ENCODE measurements around the gene PAQR6. TPM values are rescaled to one million over a fixed set of nuclear protein-coding genes. Genes with fewer than 3 reads are reported as not detected.

The PAQR6 gene
- total RNA-seq, 1 experiment from 2014 or later: 7.0 TPM

GRCh38 chr1:156263288-156263655 lies 15.4 kb upstream of the PAQR6 start:
- DNase-seq (ENCODE audit: low spot score): no peak

DNA sequence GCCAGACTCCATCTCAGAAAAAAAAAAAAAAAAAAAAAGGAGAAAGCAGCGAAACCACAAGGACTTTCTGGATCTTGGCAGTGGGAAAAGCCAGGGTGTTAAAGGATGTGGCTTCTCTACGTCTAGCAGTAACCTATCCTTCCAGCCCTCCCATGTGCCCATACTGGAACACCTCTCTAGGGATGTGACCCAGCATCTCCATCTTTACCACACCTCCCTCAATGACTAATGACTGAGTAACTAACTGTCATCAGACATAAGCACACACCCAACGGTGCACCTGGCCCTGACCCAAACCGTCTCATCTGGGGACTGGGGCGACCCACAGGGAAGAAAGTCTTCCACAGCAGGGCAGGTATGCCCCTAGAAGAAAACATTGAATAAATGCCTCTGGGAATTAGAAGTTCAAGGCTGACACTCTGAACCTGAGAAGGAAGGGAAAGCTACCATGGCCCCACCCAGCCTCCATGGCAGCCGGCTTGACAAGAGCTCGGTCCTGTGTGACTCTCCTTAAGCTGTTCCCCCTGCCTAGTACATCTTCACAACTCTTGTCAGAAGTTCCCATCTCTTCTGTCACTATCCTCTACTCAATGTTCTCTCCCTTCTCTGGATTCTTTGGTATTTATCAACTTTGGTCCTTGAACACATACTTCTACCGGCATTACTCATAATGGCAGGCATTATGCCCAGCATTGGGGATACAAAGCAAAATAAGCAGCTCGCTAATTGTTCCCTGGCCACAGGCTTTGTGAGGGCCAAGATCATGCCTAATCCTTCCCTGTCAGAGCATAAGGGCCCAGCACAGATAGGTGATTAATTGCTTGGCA lies 14.8 kb upstream of the PAQR6 start:
- DNase-seq (ENCODE audit: low spot score): no peak

DNA sequence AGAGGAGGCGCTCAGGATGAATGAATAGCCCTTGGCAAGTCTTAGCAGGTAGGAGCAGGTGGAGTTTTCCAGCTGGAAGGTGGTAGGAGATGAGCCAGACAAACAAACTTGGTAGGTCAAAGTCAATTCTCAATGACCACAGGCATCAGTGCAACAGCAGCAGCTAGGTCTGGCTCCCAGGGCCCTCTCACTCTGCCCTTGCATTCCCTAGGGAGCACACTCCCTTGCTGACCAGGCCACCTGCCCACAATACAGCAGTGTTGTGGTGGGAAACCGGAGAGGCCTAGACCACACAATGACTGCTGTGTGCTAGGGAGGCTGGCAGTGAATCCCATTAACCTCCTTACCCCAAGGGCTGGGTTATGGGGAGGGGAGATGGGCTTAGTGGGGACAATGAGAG lies 13.0 kb upstream of the PAQR6 start:
- no peak for DNase-seq (ENCODE audit: low spot score)

- DNase-seq (ENCODE audit: low spot score): peak; percentile 22
These were observed 11.9 kb upstream of the PAQR6 start for GRCh38 chr1:156259805-156260204.

DNA sequence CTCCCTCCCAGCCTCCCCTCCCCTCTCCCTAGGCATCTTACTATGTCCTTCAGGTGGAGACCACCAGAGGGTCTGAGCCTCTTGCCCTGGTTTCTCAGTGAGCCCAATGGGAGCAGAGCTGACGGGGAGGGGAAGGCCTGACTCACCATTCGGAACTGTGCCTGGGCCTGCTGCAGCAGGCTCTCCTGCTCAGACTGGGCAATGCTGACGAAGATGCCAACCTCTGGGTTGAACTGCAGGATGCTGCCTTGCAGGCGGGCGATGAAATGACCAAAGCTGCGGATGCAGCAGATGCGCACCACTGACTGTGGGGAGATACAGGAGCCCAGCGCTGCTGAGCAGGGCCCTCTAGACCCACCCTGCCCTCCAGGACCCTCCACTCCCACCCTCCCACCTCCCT lies 11.0 kb upstream of the PAQR6 start:
- no peak for DNase-seq (ENCODE audit: low spot score)

GRCh38 chr1:156257711-156258110 lies 9.9 kb upstream of the PAQR6 start:
- DNase-seq (ENCODE audit: low spot score): no peak

- no peak for DNase-seq (ENCODE audit: low spot score)
These were observed 5.8 kb upstream of the PAQR6 start for GRCh38 chr1:156253634-156254033.

- peak; percentile 36 for DNase-seq (ENCODE audit: low spot score)
These were observed 3.7 kb upstream of the PAQR6 start for GRCh38 chr1:156251527-156251926.

GRCh38 chr1:156249593-156249992 lies 1.7 kb upstream of the PAQR6 start:
- no peak for DNase-seq (ENCODE audit: low spot score)

DNA sequence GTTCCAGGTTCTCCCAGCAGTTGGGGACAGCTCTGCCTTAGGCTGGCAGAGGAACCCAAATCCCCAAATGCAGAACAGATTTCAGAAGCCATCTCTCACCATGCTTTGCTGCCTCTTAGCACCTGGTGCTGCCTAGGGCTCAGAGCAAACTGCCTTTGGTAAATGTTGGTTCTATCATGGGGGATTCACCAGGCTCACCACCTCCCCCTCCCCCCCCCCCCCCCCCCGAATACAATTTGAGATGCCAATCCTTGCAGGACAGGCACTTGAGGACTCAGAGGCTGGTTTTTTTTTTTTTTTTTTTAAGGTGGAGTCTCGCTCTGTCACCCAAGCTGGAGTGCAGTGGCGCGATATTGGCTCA lies 447 bp upstream of the PAQR6 start:
- no peak for DNase-seq (ENCODE audit: low spot score)

DNA sequence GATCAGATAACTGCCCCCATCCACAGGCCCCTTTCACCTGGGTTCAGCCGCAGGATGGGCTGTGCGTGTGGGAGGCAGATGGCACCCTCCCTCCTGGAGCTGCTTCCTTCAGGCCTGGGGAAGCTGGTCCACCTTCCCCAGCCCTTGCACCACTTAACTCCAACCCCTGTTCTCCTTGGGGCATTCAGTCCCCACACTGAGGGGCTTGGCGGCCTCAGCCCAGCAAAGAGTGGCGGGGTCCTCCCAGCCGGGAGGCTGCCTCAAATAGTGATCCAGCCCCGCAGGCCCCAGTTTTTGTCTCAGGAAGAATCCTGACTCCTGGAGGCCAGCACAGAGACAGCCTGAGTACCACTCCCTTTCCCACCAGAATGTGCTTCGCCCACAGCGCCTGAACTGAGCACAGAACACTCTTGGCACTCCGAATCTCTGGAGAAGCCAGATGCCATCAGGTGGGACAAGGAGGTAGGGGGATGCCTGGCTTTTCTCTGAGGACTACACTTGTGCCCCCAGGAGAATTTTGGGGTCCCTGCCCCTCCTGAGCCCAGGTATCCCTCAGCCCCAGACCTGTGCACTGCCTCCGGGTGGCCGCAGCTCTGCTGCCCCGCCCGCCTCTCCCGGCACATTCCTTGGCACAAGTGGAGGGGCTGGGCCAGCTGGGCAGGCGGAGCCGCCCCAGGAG lies 936 bp downstream of the PAQR6 start:
- DNase-seq (ENCODE audit: low spot score): peak; percentile 59

DNA sequence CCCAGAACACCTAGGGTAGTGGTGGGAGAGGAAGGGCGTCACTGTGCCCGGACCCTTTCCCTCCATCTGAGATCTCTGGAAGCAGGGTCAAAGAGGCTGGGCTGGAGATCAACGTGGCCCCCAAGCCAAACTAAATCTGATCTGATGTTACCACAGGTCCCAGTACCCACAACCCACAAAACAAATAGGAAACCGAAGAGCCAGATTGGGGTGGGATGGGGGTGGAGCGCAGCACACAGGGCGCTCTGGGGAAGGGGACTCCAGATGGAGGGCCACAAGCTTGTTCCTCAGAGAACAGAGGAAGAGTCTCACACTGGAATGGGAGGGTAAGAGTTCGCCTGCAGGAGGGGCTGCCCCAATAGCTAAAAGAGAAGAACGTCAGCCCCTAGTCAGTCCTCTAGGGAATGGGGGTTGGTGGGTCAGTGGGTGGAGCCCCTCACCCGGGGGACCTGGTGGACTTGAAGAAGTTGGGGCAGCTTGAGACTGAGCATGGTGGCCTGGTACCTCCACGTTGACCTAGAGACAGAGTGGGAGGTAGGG lies 1.5 kb downstream of the PAQR6 start:
- no peak for DNase-seq (ENCODE audit: low spot score)

DNA sequence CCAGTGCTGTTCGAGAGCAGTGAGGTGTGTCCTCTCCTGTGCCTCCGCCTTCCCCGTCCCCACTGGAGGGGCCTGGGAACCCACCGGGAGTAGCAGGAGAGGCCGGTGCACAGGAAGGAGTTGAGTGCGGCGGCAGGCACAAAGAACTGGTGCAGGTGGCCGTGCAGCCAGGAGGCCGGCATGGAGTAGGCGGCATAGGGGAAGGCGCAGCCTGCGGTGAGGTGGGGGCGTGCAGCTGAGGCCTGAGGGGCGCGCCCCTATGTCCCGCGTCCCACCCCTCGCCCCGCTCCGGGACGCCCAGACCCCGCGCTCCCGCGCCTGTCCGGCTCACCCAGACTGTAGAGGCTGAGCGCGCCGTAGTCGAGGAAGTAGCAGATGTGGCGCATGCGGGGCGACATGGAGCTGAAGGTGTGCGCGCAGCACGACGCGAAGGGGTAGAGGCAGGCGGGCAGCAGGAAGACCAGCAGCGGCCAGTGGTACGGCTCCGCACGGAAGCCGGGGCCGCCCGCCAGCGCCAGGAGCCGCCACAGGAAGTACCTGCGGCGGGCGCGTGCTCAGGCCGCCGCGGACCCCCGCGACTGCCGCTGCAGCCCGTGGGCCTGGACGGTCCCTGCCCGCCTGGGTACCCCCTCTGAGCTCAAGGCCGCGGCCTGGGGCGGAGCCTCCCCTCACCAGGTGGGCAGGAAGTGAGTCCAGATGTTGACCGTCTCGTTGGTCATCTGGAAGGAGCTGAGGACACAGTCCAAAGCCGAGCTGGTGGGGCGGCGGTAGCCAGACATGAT lies 2.2 kb downstream of the PAQR6 start:
- peak; percentile 38 for DNase-seq (ENCODE audit: low spot score)

- no peak for DNase-seq (ENCODE audit: low spot score)
These were observed 3.1 kb downstream of the PAQR6 start for GRCh38 chr1:156244712-156245111.

- no peak for DNase-seq (ENCODE audit: low spot score)
These were observed 3.7 kb downstream of the PAQR6 start for GRCh38 chr1:156244126-156244525.

GRCh38 chr1:156242738-156243137 lies 5.1 kb downstream of the PAQR6 start:
- DNase-seq (ENCODE audit: low spot score): no peak

DNA sequence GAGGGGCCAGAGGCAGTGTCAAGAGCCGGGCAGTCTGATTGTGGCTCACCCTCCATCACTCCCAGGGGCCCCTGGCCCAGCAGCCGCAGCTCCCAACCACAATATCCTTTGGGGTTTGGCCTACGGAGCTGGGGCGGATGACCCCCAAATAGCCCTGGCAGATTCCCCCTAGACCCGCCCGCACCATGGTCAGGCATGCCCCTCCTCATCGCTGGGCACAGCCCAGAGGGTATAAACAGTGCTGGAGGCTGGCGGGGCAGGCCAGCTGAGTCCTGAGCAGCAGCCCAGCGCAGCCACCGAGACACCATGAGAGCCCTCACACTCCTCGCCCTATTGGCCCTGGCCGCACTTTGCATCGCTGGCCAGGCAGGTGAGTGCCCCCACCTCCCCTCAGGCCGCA lies 5.9 kb downstream of the PAQR6 start, which contains the start of gene BGLAP:
Gene BGLAP, plus strand, starts transcription at position 259 of the 400 bp plus-strand sequence. Its CDS starts 48 bp downstream, at position 307.
- DNase-seq (ENCODE audit: low spot score): no peak

DNA sequence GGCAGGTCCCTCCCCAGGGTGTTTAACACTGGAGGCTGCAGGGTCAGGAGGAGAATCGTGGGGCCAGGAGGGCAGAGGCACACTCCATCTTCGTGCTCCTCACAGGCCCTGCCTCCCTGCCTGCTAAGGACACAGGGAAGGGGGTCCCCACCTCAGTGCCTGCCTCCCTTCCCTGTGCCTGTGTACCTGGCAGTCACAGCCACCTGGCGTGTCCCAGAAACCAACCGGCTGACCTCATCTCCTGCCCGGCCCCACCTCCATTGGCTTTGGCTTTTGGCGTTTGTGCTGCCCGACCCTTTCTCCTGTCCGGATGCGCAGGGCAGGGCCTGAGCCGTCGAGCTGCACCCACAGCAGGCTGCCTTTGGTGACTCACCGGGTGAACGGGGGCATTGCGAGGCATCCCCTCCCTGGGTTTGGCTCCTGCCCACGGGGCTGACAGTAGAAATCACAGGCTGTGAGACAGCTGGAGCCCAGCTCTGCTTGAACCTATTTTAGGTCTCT lies 6.5 kb downstream of the PAQR6 start:
- peak; percentile 35 for DNase-seq (ENCODE audit: low spot score)

GRCh38 chr1:156238248-156238647 lies 9.6 kb downstream of the PAQR6 start:
- DNase-seq (ENCODE audit: low spot score): no peak

GRCh38 chr1:156236164-156236563 lies 11.7 kb downstream of the PAQR6 start:
- DNase-seq (ENCODE audit: low spot score): no peak

DNA sequence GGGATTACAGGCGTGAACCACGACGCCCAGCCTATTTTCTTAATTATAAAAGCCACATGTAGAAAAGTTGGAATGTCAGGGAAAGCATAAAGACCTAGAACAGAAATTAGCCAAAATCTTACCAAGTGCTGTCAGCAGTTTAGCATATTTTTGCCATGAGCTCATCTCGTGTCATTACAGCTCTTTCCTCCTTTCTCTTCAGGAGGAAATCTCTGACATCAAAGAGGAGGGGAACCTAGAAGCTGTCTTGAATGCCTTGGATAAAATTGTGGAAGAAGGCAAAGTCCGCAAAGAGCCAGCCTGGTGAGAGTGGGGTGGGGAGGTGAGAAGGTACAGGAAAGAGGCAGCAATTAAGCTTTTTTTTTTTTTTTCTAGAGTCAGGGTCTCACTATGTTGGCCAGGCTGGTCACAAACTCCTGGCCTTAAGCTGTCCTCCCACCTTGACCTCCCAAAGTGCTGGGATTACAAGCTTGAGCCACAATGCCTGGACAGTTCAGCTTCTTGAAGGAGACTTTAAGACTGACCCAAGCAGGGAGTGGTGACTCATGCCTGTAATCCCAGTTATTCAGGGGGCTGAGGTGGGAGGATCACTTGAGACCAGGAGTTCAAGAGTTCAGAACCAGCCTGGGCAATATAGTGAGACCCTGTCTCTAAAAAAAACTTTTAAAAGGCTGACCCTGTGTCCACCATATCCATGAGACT lies 14.3 kb downstream of the PAQR6 start:
- no peak for DNase-seq (ENCODE audit: low spot score)

All from HT-29 (cell line).